Liver (tissue), 9 donors: ENCODE measurements around the gene TRPC1. TPM values are rescaled to one million over a fixed set of nuclear protein-coding genes. Genes with fewer than 3 reads are reported as not detected.

Experiments used
- DNase-seq: peaks from one replicate; pipeline ENCODE4 v3.0.0-alpha.2; 2017; ENCODE audit warnings: low spot score
- H3K27ac ChIP-seq, 2 donors: one replicate each; pipeline ENCODE4 v1.7.0; 2013; ENCODE audit warnings: inconsistent platforms in 2 of 2, low read length in 2 of 2, control low read depth in 1 of 2, low read depth in 1 of 2, mild to moderate bottlenecking in 1 of 2
- H3K27me3 ChIP-seq, 4 donors: one replicate each; pipeline versions ENCODE4 v1.6.1 to v1.7.0; 2013; ENCODE audit warnings: low read length in 3 of 4, inconsistent platforms in 1 of 4, mild to moderate bottlenecking in 1 of 4, moderate library complexity in 1 of 4; ENCODE audit not compliant: control insufficient read depth in 4 of 4, insufficient read depth in 4 of 4
- H3K36me3 ChIP-seq, 4 donors: one replicate each; pipeline versions ENCODE4 v1.6.1 to v1.7.0; 2013; ENCODE audit warnings: low read length in 3 of 4, mild to moderate bottlenecking in 3 of 4, low read depth in 1 of 4, moderate library complexity in 1 of 4; ENCODE audit not compliant: control insufficient read depth in 4 of 4, insufficient read depth in 3 of 4
- H3K4me1 ChIP-seq, 4 donors: one replicate each; pipeline versions ENCODE4 v1.6.1 to v1.7.0; 2013; ENCODE audit warnings: low read length in 3 of 4, mild to moderate bottlenecking in 3 of 4, moderate library complexity in 1 of 4; ENCODE audit not compliant: control insufficient read depth in 4 of 4, insufficient read depth in 4 of 4
- H3K4me3 ChIP-seq, 3 donors: one replicate each; pipeline versions ENCODE4 v1.6.1 to v1.7.0; 2013; ENCODE audit warnings: low read length in 3 of 3, control low read depth in 1 of 3, low read depth in 1 of 3, mild to moderate bottlenecking in 1 of 3
- H3K9ac ChIP-seq, 2 donors: one replicate each; pipeline ENCODE4 v1.7.0; 2013; ENCODE audit warnings: low read length in 2 of 2, mild to moderate bottlenecking in 2 of 2, moderate library complexity in 2 of 2, control low read depth in 1 of 2, low read depth in 1 of 2
- H3K9me3 ChIP-seq, 4 donors: one replicate each; pipeline versions ENCODE4 v1.6.1 to v1.7.0; 2013; ENCODE audit warnings: low read length in 3 of 4; ENCODE audit not compliant: control insufficient read depth in 4 of 4
- ATF3 ChIP-seq: IDR thresholded peaks from 2 replicates; pipeline ENCODE4 v1.6.1; 2016; ENCODE audit warnings: antibody characterized with exemption
- EGR1 ChIP-seq, 2 donors: IDR thresholded peaks; 2 replicates each; pipeline ENCODE4 v1.6.1; 2016 to 2018; ENCODE audit warnings: antibody characterized with exemption in 2 of 2, low read depth in 2 of 2
- FOXA1 ChIP-seq: IDR thresholded peaks from 2 replicates; pipeline ENCODE4 v1.6.1; 2016; ENCODE audit warnings: antibody characterized with exemption
- FOXA2 ChIP-seq: IDR thresholded peaks from 2 replicates; pipeline ENCODE4 v1.6.1; 2016; ENCODE audit warnings: antibody characterized with exemption
- GABPA ChIP-seq, 2 donors: IDR thresholded peaks in 1 of 2; conservative IDR thresholded peaks in 1 of 2; 2 replicates each; pipeline ENCODE4 v1.6.1; 2016; ENCODE audit warnings: antibody characterized with exemption in 2 of 2, mild to moderate bottlenecking in 1 of 2, moderate library complexity in 1 of 2
- HNF4A ChIP-seq, 2 donors: conservative IDR thresholded peaks; 2 replicates each; pipeline ENCODE4 v1.6.1; 2016; ENCODE audit warnings: antibody characterized with exemption in 2 of 2, mild to moderate bottlenecking in 2 of 2
- HNF4G ChIP-seq: IDR thresholded peaks from 2 replicates; pipeline ENCODE4 v1.6.1; 2016; ENCODE audit warnings: antibody characterized with exemption
- JUND ChIP-seq, 2 donors: IDR thresholded peaks; 2 replicates each; pipeline ENCODE4 v1.6.1; 2016; ENCODE audit warnings: antibody characterized with exemption in 2 of 2
- NR2F2 ChIP-seq: IDR thresholded peaks from 2 replicates; pipeline ENCODE4 v1.6.1; 2016; ENCODE audit warnings: antibody characterized with exemption
- RAD21 ChIP-seq, 2 donors: IDR thresholded peaks; 2 replicates each; pipeline ENCODE4 v1.6.1; 2016; ENCODE audit warnings: antibody characterized with exemption in 2 of 2, mild to moderate bottlenecking in 2 of 2
- REST ChIP-seq: IDR thresholded peaks from 2 replicates; pipeline ENCODE4 v1.6.1; 2016; ENCODE audit warnings: antibody characterized with exemption, mild to moderate bottlenecking
- RXRA ChIP-seq, 2 donors: IDR thresholded peaks; 2 replicates each; pipeline ENCODE4 v1.6.1; 2017 to 2018; ENCODE audit warnings: antibody characterized with exemption in 2 of 2, mild to moderate bottlenecking in 1 of 2
- SP1 ChIP-seq: IDR thresholded peaks from 2 replicates; pipeline ENCODE4 v1.6.1; 2018; ENCODE audit warnings: antibody characterized with exemption, mild to moderate bottlenecking
- TAF1 ChIP-seq: conservative IDR thresholded peaks from 2 replicates; pipeline ENCODE4 v1.6.1; 2016; ENCODE audit warnings: antibody characterized with exemption, mild to moderate bottlenecking
- YY1 ChIP-seq: IDR thresholded peaks from 2 replicates; pipeline ENCODE4 v1.6.1; 2016; ENCODE audit warnings: antibody characterized with exemption, mild to moderate bottlenecking
- ZBTB33 ChIP-seq: IDR thresholded peaks from 2 replicates; pipeline ENCODE4 v1.6.1; 2016; ENCODE audit warnings: antibody characterized with exemption
- WGBS: extraction: QIAGEN DNeasy Blood & Tissue Kit; methylation state at CpG from one replicate; pipeline ENCODE4 v1.1.7; 2013; 5-methylcytosine and 5-hydroxymethylcytosine counted together
- polyA plus RNA-seq, 2 donors: library from polyadenylated mRNA; stranded (reverse) in 1 of 2; unstranded in 1 of 2; fragments of 200-250 nt in 1 of 2; fragments of >200 nt in 1 of 2; fragmentation: Nextera tagmentation in 1 of 2; extraction: Ambion mirVana in 1 of 2; gene quantifications; one replicate each; pipeline versions ENCODE4 v1.2.1 to v1.2.3, GENCODE V29; 2013 to 2015
- total RNA-seq, 2 donors: library from RNA; depleted of rRNA; stranded (reverse); fragments of >200 nt; gene quantifications; one replicate each; pipeline ENCODE4 v1.2.3, GENCODE V29; 2014
- donor health status: healthy.
- donor health status: healthy.
- donor health status: healthy.
- donor health status: healthy.
- donor health status: healthy.

The TRPC1 gene
- total and polyA plus RNA-seq, 4 donors: 0.15 to 4.7 (median 1.6) TPM

GRCh38 chr3:142705198-142705597 is 18.6 kb upstream of the TRPC1 start:
- no peak overlapping the region for H3K9ac ChIP-seq
- H3K27me3 ChIP-seq: no peaks in the 10 kb centered on the region
- peaks cover 0 to 2% (median 0%) of the 10 kb centered on the region in 4 donors for H3K36me3 ChIP-seq
- H3K4me3 ChIP-seq: no peak overlapping the region
- 80% methylated on average over 2 of the region's 2 CpGs for WGBS
- H3K9me3 ChIP-seq: no peaks in the 10 kb centered on the region
- H3K27ac ChIP-seq: no peak overlapping the region
- no peaks in the 10 kb centered on the region for H3K4me1 ChIP-seq
- DNase-seq: no peak
- TF ChIP-seq ATF3 (no peak), FOXA2 (no peak), RAD21 (IDR thresholded peaks at IDR 0.05) (no peak), HNF4A (conservative IDR thresholded peaks at IDR 0.05) (no peak), JUND (IDR thresholded peaks at IDR 0.05) (no peak), REST (no peak), EGR1 (IDR thresholded peaks at IDR 0.05; ENCODE audit: low read depth in 2 of 2) (no peak), ZBTB33 (no peak)

- H3K9me3 ChIP-seq: no peaks in the 10 kb centered on the region
- no peaks in the 10 kb centered on the region for H3K4me1 ChIP-seq
- peaks cover 0 to 2% (median 0%) of the 10 kb centered on the region in 4 donors for H3K36me3 ChIP-seq
- H3K4me3 ChIP-seq: no peak overlapping the region
- WGBS: 85% methylated on average over 7 of the region's 7 CpGs
- no peak for DNase-seq
- H3K9ac ChIP-seq: no peak overlapping the region
- H3K27me3 ChIP-seq: no peaks in the 10 kb centered on the region
- H3K27ac ChIP-seq: no peak overlapping the region
- no peak for TF ChIP-seq NR2F2
- no peak for TF ChIP-seq REST
- no peak for TF ChIP-seq RAD21 (IDR thresholded peaks at IDR 0.05)
- no peak for TF ChIP-seq FOXA2
- TF ChIP-seq YY1: no peak
- TF ChIP-seq EGR1 (IDR thresholded peaks at IDR 0.05; ENCODE audit: low read depth in 2 of 2): no peak
- TF ChIP-seq TAF1: no peak
- TF ChIP-seq ZBTB33: no peak
- TF ChIP-seq HNF4G: no peak
- TF ChIP-seq RXRA (IDR thresholded peaks at IDR 0.05): no peak
- no peak for TF ChIP-seq GABPA (IDR thresholded peaks at IDR 0.05 in 1 of 2, conservative IDR thresholded peaks at IDR 0.05 in 1 of 2)
- no peak for TF ChIP-seq SP1
- no peak for TF ChIP-seq FOXA1
These were observed 17.3 kb upstream of the TRPC1 start for GRCh38 chr3:142706321-142707127.
